ENCODE results near the gene WFDC6. TPM values are rescaled to one million over a fixed set of nuclear protein-coding genes. Genes with fewer than 3 reads are reported as not detected.

The WFDC6 gene
- polyA plus RNA-seq, 1 experiment: not detected

DNA sequence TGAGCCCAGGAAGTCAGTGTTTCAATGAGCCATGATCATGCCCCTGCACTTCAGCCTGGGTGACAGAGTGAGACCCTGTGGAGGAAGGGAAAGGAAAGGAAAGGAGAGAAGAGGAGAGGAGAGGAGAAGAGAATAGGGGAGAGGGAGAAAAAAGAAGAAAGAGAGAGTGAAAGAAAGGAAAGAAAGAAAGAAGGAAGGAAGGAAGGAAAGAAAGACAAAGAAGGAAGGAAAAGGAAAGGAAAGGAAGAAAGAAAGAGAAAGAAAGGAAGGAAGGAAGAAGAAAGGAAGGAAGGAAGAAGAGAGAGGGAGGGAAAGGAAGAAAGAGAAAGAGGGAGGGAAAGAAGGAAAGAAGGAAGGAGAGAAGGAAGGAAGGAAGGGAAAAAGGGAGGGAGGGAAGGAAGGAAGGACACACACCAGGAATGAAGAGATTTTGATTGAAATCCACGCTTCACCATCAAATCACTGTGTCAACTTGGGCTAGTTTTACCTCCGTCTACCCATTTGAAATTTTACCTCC lies 25.5 kb upstream of the WFDC6 start:
- Histone ChIP-seq H3K9me3 (ENCODE audit: control insufficient read depth, insufficient read depth, low read length) (no peaks in the 10 kb centered on the region), H3K27me3 (ENCODE audit: control insufficient read depth, insufficient read depth, low read length) (no peaks in the 10 kb centered on the region), H3K27ac (ENCODE audit: low read depth, low read length) (no peak overlapping the region), H3K4me3 (ENCODE audit: low read depth, low read length) (no peak overlapping the region)
- ChIA-PET POLR2A (no interaction called here), CTCF (no interaction called here)
- DNase-seq (ENCODE audit: low read depth, low spot score): no peak
- TF ChIP-seq, protein P1, sequence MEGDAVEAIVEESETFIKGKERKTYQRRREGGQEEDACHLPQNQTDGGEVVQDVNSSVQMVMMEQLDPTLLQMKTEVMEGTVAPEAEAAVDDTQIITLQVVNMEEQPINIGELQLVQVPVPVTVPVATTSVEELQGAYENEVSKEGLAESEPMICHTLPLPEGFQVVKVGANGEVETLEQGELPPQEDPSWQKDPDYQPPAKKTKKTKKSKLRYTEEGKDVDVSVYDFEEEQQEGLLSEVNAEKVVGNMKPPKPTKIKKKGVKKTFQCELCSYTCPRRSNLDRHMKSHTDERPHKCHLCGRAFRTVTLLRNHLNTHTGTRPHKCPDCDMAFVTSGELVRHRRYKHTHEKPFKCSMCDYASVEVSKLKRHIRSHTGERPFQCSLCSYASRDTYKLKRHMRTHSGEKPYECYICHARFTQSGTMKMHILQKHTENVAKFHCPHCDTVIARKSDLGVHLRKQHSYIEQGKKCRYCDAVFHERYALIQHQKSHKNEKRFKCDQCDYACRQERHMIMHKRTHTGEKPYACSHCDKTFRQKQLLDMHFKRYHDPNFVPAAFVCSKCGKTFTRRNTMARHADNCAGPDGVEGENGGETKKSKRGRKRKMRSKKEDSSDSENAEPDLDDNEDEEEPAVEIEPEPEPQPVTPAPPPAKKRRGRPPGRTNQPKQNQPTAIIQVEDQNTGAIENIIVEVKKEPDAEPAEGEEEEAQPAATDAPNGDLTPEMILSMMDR (IDR thresholded peaks at IDR 0.05; ENCODE audit: low read depth, low read length): no peak

DNA sequence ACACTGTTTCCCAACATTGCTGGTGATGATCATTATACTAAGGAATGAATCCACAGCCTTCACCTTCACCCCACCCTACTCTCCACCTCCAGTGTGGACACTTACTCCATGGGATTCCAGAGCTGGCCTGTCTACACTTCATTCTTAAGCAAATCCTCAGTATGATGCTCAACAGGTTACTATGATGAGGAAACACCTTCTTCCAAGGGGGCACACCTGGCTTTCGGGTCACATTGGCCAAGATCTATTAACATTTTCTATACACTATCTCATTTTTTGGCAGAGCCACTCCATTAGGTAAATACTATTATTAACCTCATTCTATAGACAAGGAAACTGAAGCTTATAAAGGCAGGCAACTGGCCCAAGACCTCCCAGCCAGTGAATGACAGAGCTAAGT lies 15.9 kb upstream of the WFDC6 start:
- Histone ChIP-seq H3K27ac (ENCODE audit: low read depth, low read length) (no peak overlapping the region), H3K27me3 (ENCODE audit: control insufficient read depth, insufficient read depth, low read length) (no peaks in the 10 kb centered on the region), H3K4me3 (ENCODE audit: low read depth, low read length) (no peak overlapping the region), H3K9me3 (ENCODE audit: control insufficient read depth, insufficient read depth, low read length) (no peaks in the 10 kb centered on the region)
- TF ChIP-seq, protein P1 (IDR thresholded peaks at IDR 0.05; ENCODE audit: low read depth, low read length): no peak
- POLR2A ChIA-PET: no interaction called here
- DNase-seq (ENCODE audit: low read depth, low spot score): no peak
- CTCF ChIA-PET: no interaction called here

DNA sequence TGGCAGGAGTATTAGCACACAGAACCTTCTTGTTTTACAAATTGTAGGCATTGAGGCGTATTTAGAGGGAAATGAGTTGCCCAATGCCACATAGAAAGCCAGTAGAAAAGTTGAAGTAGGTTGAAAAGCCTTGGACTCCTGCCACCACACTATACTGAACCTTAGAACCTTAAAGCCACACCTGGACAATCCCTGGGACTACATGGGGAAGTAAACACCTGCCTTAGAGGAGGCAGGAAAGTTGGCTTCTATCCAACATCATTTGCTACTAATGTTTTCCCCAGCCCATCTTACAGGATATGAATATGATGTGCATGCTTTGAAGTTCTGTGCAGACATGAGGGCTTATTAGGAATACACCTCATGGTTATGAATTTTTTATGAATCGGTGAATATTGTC lies 13.2 kb upstream of the WFDC6 start:
- ChIA-PET CTCF (no interaction called here), POLR2A (no interaction called here)
- TF ChIP-seq, protein P1 (IDR thresholded peaks at IDR 0.05; ENCODE audit: low read depth, low read length): no peak

DNA sequence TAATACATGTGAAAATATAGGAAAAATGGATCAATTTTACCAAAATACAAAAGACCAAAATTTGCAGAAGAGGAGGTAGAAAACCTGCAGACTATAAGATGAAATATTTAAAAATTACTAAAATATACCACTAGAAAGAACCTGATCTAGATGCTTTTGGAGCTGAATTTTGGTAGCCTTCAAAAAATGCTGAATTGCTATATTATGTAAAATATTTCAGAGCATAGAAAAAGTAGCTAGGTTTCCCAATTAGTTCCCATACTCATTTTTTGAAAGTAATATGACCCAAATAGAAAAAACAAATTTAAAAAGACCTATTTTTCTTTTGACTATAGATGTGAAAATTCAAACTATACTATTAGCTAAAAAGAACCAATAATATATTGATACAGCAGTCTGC lies 11.5 kb upstream of the WFDC6 start:
- CTCF ChIA-PET: interaction anchor here (1.4 kb wide), 1 partner anchor 221 kb away, joined by 7 read pairs; no protein-coding TSS in a partner anchor
- peaks cover 9% of the 10 kb centered on the region for H3K27me3 ChIP-seq (ENCODE audit: control insufficient read depth, insufficient read depth, low read length)
- no peak overlapping the region for H3K27ac ChIP-seq (ENCODE audit: low read depth, low read length)
- POLR2A ChIA-PET: interaction anchor here (0.6 kb wide), 1 partner anchor 203 kb away, joined by 3 read pairs; no protein-coding TSS in a partner anchor
- no peak overlapping the region for H3K4me3 ChIP-seq (ENCODE audit: low read depth, low read length)
- no peaks in the 10 kb centered on the region for H3K9me3 ChIP-seq (ENCODE audit: control insufficient read depth, insufficient read depth, low read length)
- no peak for DNase-seq (ENCODE audit: low read depth, low spot score)
- TF ChIP-seq, protein P1 (IDR thresholded peaks at IDR 0.05; ENCODE audit: low read depth, low read length): no peak

More for the DNA sequence above, 13.2 kb upstream of the WFDC6 start:
- no peak for DNase-seq (ENCODE audit: low read depth, low spot score)
- H3K9me3 ChIP-seq (ENCODE audit: control insufficient read depth, insufficient read depth, low read length): no peaks in the 10 kb centered on the region
- H3K4me3 ChIP-seq (ENCODE audit: low read depth, low read length): no peak overlapping the region
- peaks cover 3% of the 10 kb centered on the region for H3K27me3 ChIP-seq (ENCODE audit: control insufficient read depth, insufficient read depth, low read length)
- no peak overlapping the region for H3K27ac ChIP-seq (ENCODE audit: low read depth, low read length)

DNA sequence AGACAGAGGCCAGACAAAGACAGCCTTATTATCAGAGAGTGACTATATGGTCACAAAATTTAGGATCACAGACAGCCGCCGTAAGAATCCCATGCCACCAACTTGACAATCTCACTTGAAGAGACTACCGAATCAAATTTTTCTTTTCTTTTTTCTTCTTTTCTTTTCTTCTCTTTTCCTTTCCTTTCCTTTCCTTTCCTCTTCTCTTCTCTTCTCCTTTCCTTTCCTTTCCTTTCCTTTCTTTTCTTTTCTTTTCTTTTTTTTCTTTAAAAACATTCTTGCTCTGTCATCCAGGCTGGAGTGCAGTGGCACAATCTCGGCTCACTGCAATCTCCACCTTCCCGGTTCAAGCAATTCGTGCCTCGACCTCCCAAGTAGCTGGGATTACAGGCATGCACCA lies 9.1 kb upstream of the WFDC6 start:
- TF ChIP-seq, protein P1 (IDR thresholded peaks at IDR 0.05; ENCODE audit: low read depth, low read length): no peak
- DNase-seq (ENCODE audit: low read depth, low spot score): no peak
- H3K27me3 ChIP-seq (ENCODE audit: control insufficient read depth, insufficient read depth, low read length): peaks cover 9% of the 10 kb centered on the region
- POLR2A ChIA-PET: no interaction called here
- no peak overlapping the region for H3K4me3 ChIP-seq (ENCODE audit: low read depth, low read length)
- CTCF ChIA-PET: interaction anchor here (1.8 kb wide), 1 partner anchor 223 kb away, joined by 10 read pairs; no protein-coding TSS in a partner anchor
- H3K27ac ChIP-seq (ENCODE audit: low read depth, low read length): no peak overlapping the region
- no peaks in the 10 kb centered on the region for H3K9me3 ChIP-seq (ENCODE audit: control insufficient read depth, insufficient read depth, low read length)

Data from AG04450 (cell line).